Neural progenitor cell (in vitro differentiated cells): Measurements from ENCODE around the gene FOXG1. TPM values are rescaled to one million over a fixed set of nuclear protein-coding genes. Genes with fewer than 3 reads are reported as not detected.

Source experiments
- DNase-seq: peaks from one replicate; pipeline ENCODE4 v3.0.0-alpha.2; 2016; ENCODE audit warnings: low spot score
- H2AFZ ChIP-seq: fragments of 200-600 bp; sonication (generic); replicated peaks from 2 replicates; pipeline ENCODE4 v1.6.1; 2016; ENCODE audit warnings: antibody characterized with exemption
- H3F3A ChIP-seq: fragments of 200-600 bp; sonication (generic); 2 replicates; pipeline ENCODE4 v1.6.1; 2016; ENCODE audit warnings: antibody characterized with exemption, low read depth
- H3K27ac ChIP-seq: fragments of 200-600 bp; sonication (generic); 2 replicates; pipeline ENCODE4 v1.5.1; 2016; ENCODE audit warnings: mild to moderate bottlenecking
- H3K27me3 ChIP-seq: fragments of 200-600 bp; sonication (generic); 2 replicates; pipeline ENCODE4 v1.6.1; 2016; ENCODE audit warnings: mild to moderate bottlenecking, moderate library complexity
- H3K36me3 ChIP-seq: fragments of 200-600 bp; sonication (generic); 2 replicates; pipeline ENCODE4 v1.5.1; 2016
- H3K4me1 ChIP-seq: fragments of 200-600 bp; sonication (generic); 2 replicates; pipeline ENCODE4 v1.6.1; 2016; ENCODE audit warnings: mixed run types
- H3K4me2 ChIP-seq: fragments of 200-600 bp; sonication (generic); 2 replicates; pipeline ENCODE4 v1.6.1; 2016
- H3K4me3 ChIP-seq: fragments of 200-600 bp; sonication (generic); 2 replicates; pipeline ENCODE4 v1.5.1; 2016
- H3K79me2 ChIP-seq: fragments of 200-600 bp; sonication (generic); 2 replicates; pipeline ENCODE4 v1.6.1; 2016; ENCODE audit warnings: low read depth
- H3K9ac ChIP-seq: fragments of 200-600 bp; sonication (generic); 2 replicates; pipeline ENCODE4 v1.6.1; 2016
- H3K9me3 ChIP-seq: fragments of 200-600 bp; sonication (generic); 2 replicates; pipeline ENCODE4 v1.5.1; 2016; ENCODE audit warnings: low read depth
- H4K20me1 ChIP-seq: fragments of 200-600 bp; sonication (generic); 2 replicates; pipeline ENCODE4 v1.6.1; 2016; ENCODE audit warnings: low read depth
- H3K27ac Mint-ChIP-seq: 3 replicates; pipeline ENCODE4 v1.8.0; 2021; ENCODE audit warnings: mixed read lengths
- H3K27me3 Mint-ChIP-seq: 2 replicates; pipeline ENCODE4 v1.8.0; 2022; ENCODE audit warnings: low read depth, mild to moderate bottlenecking, inconsistent platforms, moderate library complexity, mixed read lengths; ENCODE audit not compliant: insufficient read depth
- H3K36me3 Mint-ChIP-seq: 3 replicates; pipeline ENCODE4 v1.8.0; 2021; ENCODE audit warnings: mixed read lengths
- H3K4me1 Mint-ChIP-seq: 3 replicates; pipeline ENCODE4 v1.8.0; 2021; ENCODE audit warnings: mixed read lengths
- H3K4me3 Mint-ChIP-seq: 3 replicates; pipeline ENCODE4 v1.8.0; 2021; ENCODE audit warnings: mild to moderate bottlenecking, moderate library complexity, mixed read lengths
- H3K9me3 Mint-ChIP-seq: 3 replicates; pipeline ENCODE4 v1.8.0; 2020; ENCODE audit warnings: mixed read lengths
- EZH2 ChIP-seq: fragments of 200-600 bp; sonication (generic); IDR thresholded peaks from 2 replicates; pipeline ENCODE4 v1.6.1; 2017; ENCODE audit warnings: antibody characterized with exemption, mild to moderate bottlenecking, moderate library complexity
- EZH2phosphoT487 ChIP-seq: fragments of 200-600 bp; sonication (generic); IDR thresholded peaks from 2 replicates; pipeline ENCODE4 v1.6.1; 2017; ENCODE audit warnings: antibody characterized with exemption
- total RNA-seq: library from RNA; depleted of rRNA; stranded (reverse); fragments of >200 nt; gene quantifications from 2 replicates; pipeline ENCODE4 v1.2.3, GENCODE V29; 2015; ENCODE audit warnings: low replicate concordance
- TF ChIP-seq, protein P1 (sequence below): fragments of 200-600 bp; sonication (generic); IDR thresholded peaks from 2 replicates; pipeline ENCODE4 v1.5.1; 2017; ENCODE audit warnings: antibody characterized with exemption, mild to moderate bottlenecking

The FOXG1 gene
- total RNA-seq, 1 donor from 2014 or later: 0.69 TPM

- TF ChIP-seq, protein P1, sequence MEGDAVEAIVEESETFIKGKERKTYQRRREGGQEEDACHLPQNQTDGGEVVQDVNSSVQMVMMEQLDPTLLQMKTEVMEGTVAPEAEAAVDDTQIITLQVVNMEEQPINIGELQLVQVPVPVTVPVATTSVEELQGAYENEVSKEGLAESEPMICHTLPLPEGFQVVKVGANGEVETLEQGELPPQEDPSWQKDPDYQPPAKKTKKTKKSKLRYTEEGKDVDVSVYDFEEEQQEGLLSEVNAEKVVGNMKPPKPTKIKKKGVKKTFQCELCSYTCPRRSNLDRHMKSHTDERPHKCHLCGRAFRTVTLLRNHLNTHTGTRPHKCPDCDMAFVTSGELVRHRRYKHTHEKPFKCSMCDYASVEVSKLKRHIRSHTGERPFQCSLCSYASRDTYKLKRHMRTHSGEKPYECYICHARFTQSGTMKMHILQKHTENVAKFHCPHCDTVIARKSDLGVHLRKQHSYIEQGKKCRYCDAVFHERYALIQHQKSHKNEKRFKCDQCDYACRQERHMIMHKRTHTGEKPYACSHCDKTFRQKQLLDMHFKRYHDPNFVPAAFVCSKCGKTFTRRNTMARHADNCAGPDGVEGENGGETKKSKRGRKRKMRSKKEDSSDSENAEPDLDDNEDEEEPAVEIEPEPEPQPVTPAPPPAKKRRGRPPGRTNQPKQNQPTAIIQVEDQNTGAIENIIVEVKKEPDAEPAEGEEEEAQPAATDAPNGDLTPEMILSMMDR: no peak
- TF ChIP-seq EZH2 (no peak), EZH2phosphoT487 (no peak)
- Histone ChIP-seq H3K4me2 (no peak overlapping the region), H4K20me1 (peaks cover 60% of the 10 kb centered on the region), H3K9me3 (no peaks in the 10 kb centered on the region), H3K4me3 (no peak overlapping the region), H3K36me3 (no peaks in the 10 kb centered on the region), H3F3A (peaks cover 30% of the 10 kb centered on the region), H3K27ac (no peak overlapping the region), H3K9ac (no peak overlapping the region), H2AFZ (no peak overlapping the region), H3K79me2 (no peaks in the 10 kb centered on the region), H3K27me3 (peaks cover 100% of the 10 kb centered on the region), H3K4me1 (peaks cover 7% of the 10 kb centered on the region)
- H3K27me3 Mint-ChIP-seq: peaks cover 77% of the 10 kb centered on the region
- no peaks in the 10 kb centered on the region for H3K36me3 Mint-ChIP-seq
- H3K4me3 Mint-ChIP-seq: peak overlapping the region; percentile 84
- H3K27ac Mint-ChIP-seq: no peak overlapping the region
- peak; percentile 16 for DNase-seq
- peaks cover 19% of the 10 kb centered on the region for H3K4me1 Mint-ChIP-seq
- H3K9me3 Mint-ChIP-seq: peaks cover 2% of the 10 kb centered on the region
Measured at GRCh38 chr14:28772613-28773012, 6.0 kb downstream of the FOXG1 start.

DNA sequence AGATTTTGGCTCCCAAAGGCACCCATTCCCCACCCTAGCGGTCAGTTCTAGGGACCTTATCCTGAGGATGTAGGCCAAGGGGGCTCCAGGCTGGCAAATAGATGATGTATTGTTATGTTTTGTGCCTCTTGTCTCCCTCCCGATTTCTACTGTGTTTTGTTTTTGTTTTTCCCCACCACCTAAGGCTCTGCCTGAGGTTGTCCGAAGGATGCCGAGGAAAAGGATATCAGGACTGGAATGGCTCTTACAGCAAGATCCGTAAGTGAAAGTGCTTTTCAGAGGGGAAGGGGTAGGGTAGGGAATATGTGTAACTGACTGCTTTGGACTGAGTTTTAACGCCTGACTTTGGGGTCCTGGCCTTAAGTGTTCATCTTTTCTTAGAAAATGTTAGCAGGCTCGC lies 6.6 kb downstream of the FOXG1 start:
- H2AFZ ChIP-seq: no peak overlapping the region
- Mint-ChIP-seq H3K27me3 (peaks cover 77% of the 10 kb centered on the region), H3K4me1 (peaks cover 24% of the 10 kb centered on the region), H3K4me3 (peak overlapping the region; percentile 84), H3K27ac (no peak overlapping the region), H3K36me3 (no peaks in the 10 kb centered on the region), H3K9me3 (peaks cover 2% of the 10 kb centered on the region)
- peaks cover 59% of the 10 kb centered on the region for H4K20me1 ChIP-seq
- H3K4me2 ChIP-seq: peak overlapping the region; percentile 14
- H3K9ac ChIP-seq: no peak overlapping the region
- TF ChIP-seq, protein P1: peak; percentile 31
- TF ChIP-seq EZH2phosphoT487: peak; percentile 12
- TF ChIP-seq EZH2: no peak
- no peak overlapping the region for H3K4me3 ChIP-seq
- no peaks in the 10 kb centered on the region for H3K9me3 ChIP-seq
- DNase-seq: peak; percentile 26
- H3K4me1 ChIP-seq: peaks cover 7% of the 10 kb centered on the region
- H3K79me2 ChIP-seq: no peaks in the 10 kb centered on the region
- H3K27ac ChIP-seq: no peak overlapping the region
- H3F3A ChIP-seq: peaks cover 24% of the 10 kb centered on the region
- no peaks in the 10 kb centered on the region for H3K36me3 ChIP-seq
- H3K27me3 ChIP-seq: peaks cover 100% of the 10 kb centered on the region

DNA sequence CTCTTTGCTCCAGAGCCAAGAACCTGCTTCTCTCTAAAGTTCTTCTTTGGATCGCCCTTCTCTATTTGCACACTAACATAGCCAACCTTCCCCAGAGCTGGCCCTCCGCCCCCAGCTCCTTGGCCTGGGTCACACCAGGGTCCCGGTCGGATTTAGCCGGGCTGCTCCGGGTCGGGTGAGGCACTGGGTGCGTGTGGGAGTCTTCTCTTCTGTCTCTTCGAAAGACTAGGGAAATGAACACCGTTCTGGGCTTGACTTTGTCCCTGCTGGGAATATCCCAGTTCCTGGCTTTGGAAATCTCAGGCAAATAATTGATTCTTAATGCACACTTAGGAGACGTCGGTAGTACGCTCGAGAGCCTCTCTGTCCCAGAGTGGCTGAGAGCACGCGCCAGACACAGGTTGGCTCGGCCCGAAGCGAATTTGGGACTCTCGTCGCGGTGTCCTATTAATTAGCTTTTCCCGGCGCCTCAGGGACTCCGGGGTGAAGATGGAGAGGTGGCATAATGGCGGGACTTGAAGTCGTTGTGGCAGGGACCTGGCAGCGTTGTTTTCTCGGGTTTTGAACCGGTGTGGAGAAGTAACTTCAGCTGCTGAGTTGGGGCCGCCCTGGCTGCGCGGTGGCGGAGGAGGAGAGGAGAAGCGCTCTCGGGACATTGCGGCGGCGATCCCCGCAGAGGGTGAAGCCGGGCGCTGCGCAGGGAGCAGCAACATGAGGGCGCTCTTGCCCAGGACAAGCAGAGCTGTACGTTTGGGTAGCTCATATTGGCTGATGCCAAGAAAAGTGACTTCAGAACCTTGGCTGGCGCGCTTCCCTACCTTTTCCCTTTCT lies 7.5 kb downstream of the FOXG1 start:
- no peaks in the 10 kb centered on the region for H3K79me2 ChIP-seq
- H3K4me2 ChIP-seq: peak overlapping the region; percentile 69
- Mint-ChIP-seq H3K9me3 (no peaks in the 10 kb centered on the region), H3K27me3 (peaks cover 78% of the 10 kb centered on the region), H3K36me3 (no peaks in the 10 kb centered on the region), H3K4me1 (peaks cover 27% of the 10 kb centered on the region), H3K27ac (no peak overlapping the region), H3K4me3 (peak overlapping the region; percentile 84)
- H3K27me3 ChIP-seq: peaks cover 100% of the 10 kb centered on the region
- peak; percentile 92 for DNase-seq
- peak overlapping the region; percentile 39 for H3K4me3 ChIP-seq
- no peak overlapping the region for H2AFZ ChIP-seq
- no peak overlapping the region for H3K27ac ChIP-seq
- H3K4me1 ChIP-seq: peaks cover 7% of the 10 kb centered on the region
- peaks cover 57% of the 10 kb centered on the region for H4K20me1 ChIP-seq
- no peak overlapping the region for H3K9ac ChIP-seq
- TF ChIP-seq EZH2phosphoT487: peak; percentile 91
- TF ChIP-seq, protein P1: peak; percentile 80
- peak; percentile 87 for TF ChIP-seq EZH2
- no peaks in the 10 kb centered on the region for H3K9me3 ChIP-seq
- peaks cover 16% of the 10 kb centered on the region for H3F3A ChIP-seq
- no peaks in the 10 kb centered on the region for H3K36me3 ChIP-seq
